Left forelimb (tissue), 1 donor: ENCODE measurements around the gene EPB41L1.

Experiments
- DNase-seq: peaks from one replicate; pipeline ENCODE4 v3.0.0-alpha.2; 2018; ENCODE audit warnings: low spot score

EPB41L1 gene

GRCh38 chr20:36155629-36155971 lies 1.1 kb downstream of the EPB41L1 start:
- DNase-seq: no peak

GRCh38 chr20:36155991-36156390 lies 1.5 kb downstream of the EPB41L1 start:
- no peak for DNase-seq

- no peak for DNase-seq
These were observed 3.1 kb downstream of the EPB41L1 start for GRCh38 chr20:36157610-36158009.

GRCh38 chr20:36158160-36158741 lies 3.7 kb downstream of the EPB41L1 start:
- no peak for DNase-seq

- no peak for DNase-seq
These were observed 5.3 kb downstream of the EPB41L1 start for GRCh38 chr20:36159833-36160232.

GRCh38 chr20:36162272-36162966 lies 7.9 kb downstream of the EPB41L1 start:
- DNase-seq: no peak

- DNase-seq: no peak
These were observed 13.5 kb downstream of the EPB41L1 start for GRCh38 chr20:36167902-36168503.

- no peak for DNase-seq
These were observed 16.1 kb downstream of the EPB41L1 start for GRCh38 chr20:36170542-36171215.

- no peak for DNase-seq
These were observed 19.0 kb downstream of the EPB41L1 start for GRCh38 chr20:36173451-36173933.

- DNase-seq: no peak
These were observed 20.5 kb downstream of the EPB41L1 start for GRCh38 chr20:36175016-36175415.

GRCh38 chr20:36175475-36175995 lies 21.0 kb downstream of the EPB41L1 start:
- DNase-seq: no peak

- DNase-seq: no peak
These were observed 23.2 kb downstream of the EPB41L1 start for GRCh38 chr20:36177716-36178115.

GRCh38 chr20:36179170-36179945 lies 24.8 kb downstream of the EPB41L1 start:
- no peak for DNase-seq

- DNase-seq: no peak
These were observed 25.8 kb downstream of the EPB41L1 start for GRCh38 chr20:36180323-36180722.

GRCh38 chr20:36181934-36182603 lies 27.5 kb downstream of the EPB41L1 start:
- no peak for DNase-seq

- no peak for DNase-seq
These were observed 28.1 kb downstream of the EPB41L1 start for GRCh38 chr20:36182604-36183154.

- no peak for DNase-seq
These were observed 28.8 kb downstream of the EPB41L1 start for GRCh38 chr20:36183155-36183944.

- no peak for DNase-seq
These were observed 30.6 kb downstream of the EPB41L1 start for GRCh38 chr20:36184816-36185776.
